Activated CD4-positive, alpha-beta memory T cell treated with anti-CD3 and anti-CD28 coated beads for 36 hours (primary cell): ENCODE data around the gene MSRB1. TPM values are rescaled to one million over a fixed set of nuclear protein-coding genes. Genes with fewer than 3 reads are reported as not detected.

Experiments used
- CTCF ChIA-PET: fragments of 350-600 bp; sonication (Branson Sonifier 250); formaldehyde crosslinking; loops from one replicate; lab custom pipeline; 2021; ENCODE audit warnings: antibody characterized with exemption, inconsistent platforms; lab: Charles Lee
- POLR2A ChIA-PET: fragments of 350-600 bp; sonication (Branson Sonifier 250); formaldehyde crosslinking; loops from one replicate; lab custom pipeline; 2021; ENCODE audit warnings: antibody characterized with exemption; lab: Charles Lee
- DNase-seq: peaks from one replicate; pipeline ENCODE4 v3.0.0-alpha.2; 2020
- H3K27ac Mint-ChIP-seq: one replicate; pipeline ENCODE4 v1.8.0; 2021; ENCODE audit warnings: mixed read lengths
- H3K27me3 Mint-ChIP-seq: one replicate; pipeline ENCODE4 v1.8.0; 2021; ENCODE audit warnings: mixed read lengths
- H3K36me3 Mint-ChIP-seq: one replicate; pipeline ENCODE4 v1.8.0; 2021; ENCODE audit warnings: mixed read lengths
- H3K4me1 Mint-ChIP-seq: one replicate; pipeline ENCODE4 v1.8.0; 2021; ENCODE audit warnings: low read depth, mixed read lengths
- H3K4me3 Mint-ChIP-seq: one replicate; pipeline ENCODE4 v1.8.0; 2021; ENCODE audit warnings: mild to moderate bottlenecking, mixed read lengths
- H3K9me3 Mint-ChIP-seq: one replicate; pipeline ENCODE4 v1.8.0; 2021; ENCODE audit warnings: mixed read lengths
- intact Hi-C: fragments of 100-400 bp; cut with micrococcal nuclease; formaldehyde crosslinking; loops from one replicate; pipeline ENCODE4 v1.15.1; 2023
- total RNA-seq, 2 experiments: library from RNA; stranded (reverse); gene quantifications; one replicate each; pipeline ENCODE4 v1.2.3, GENCODE V29; 2021

The MSRB1 gene
- total RNA-seq, 2 experiments from 2014 or later = 20.7 to 23.6 TPM

DNA sequence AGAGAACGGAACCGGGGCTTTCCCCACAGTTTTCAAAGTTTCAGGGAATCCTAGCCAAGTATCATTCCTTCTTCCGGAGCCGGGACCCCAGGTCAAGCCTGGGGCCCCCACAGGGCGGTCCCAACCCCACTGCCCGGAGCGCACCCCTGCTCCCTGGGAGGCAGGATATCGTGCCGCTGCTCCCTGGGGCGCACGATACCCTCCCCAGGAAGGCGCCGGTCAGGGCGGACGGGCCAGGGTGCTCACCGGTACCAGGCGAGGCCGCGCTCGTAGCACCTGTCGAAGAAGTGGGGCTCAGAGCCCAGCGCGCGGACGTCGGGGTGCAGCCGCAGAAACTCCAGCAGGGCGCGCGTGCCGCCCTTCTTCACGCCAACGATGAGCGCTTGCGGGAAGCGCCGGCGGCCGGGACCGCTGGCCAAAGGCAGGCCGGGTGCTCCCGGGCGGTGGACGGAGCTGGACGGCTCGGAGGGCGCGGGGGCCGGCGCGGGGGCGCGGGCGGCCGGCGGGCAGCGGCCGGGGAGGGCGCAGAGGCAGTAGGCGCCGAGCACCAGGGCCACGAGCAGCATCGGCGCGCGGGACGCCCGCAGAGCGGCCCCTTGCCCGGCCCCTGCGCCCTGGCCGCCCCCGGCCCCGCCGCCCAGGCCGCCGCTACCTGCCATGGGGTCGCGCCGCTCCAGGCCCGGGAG is 25.2 kb downstream of the MSRB1 start:
- Mint-ChIP-seq H3K36me3 (no peaks in the 10 kb centered on the region), H3K27me3 (peaks cover 50% of the 10 kb centered on the region), H3K9me3 (no peaks in the 10 kb centered on the region), H3K4me3 (no peak overlapping the region), H3K4me1 (no peaks in the 10 kb centered on the region), H3K27ac (no peak overlapping the region)
- ChIA-PET POLR2A (no interaction called here), CTCF (no interaction called here)
- DNase-seq = no peak
- intact Hi-C loops = no loop called here

DNA sequence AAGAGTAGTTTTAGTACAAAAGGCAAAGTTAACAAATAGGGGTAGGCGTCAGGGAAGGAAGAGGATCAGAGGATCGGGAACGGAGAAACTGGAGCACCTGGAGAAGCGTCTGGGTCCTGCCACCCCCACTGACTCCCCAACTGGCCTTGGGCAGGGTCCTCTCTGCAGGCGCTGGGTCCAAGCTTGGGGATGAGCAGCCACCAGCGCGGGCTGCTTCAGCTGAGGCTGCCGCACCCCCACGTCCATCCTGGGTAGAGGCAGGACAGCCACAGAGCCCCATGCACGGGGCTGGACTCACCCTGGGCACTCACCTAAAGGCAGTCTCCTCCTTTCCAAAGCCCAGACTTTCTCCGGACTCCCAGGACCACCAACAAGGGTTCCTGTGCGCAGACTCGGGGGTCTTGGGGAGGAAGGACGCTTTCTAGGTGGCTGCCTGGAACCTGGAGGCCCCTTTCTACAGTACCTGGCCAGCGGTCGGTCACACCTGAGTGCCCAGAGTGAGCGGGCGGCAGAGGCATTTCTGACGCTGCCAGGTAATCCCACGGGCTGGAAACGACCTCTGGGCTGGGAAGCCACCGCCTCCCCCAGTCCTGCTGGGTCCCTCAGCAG is 25.8 kb downstream of the MSRB1 start:
- Mint-ChIP-seq H3K36me3 (no peaks in the 10 kb centered on the region), H3K4me3 (no peak overlapping the region), H3K9me3 (no peaks in the 10 kb centered on the region), H3K27me3 (peaks cover 45% of the 10 kb centered on the region), H3K4me1 (no peaks in the 10 kb centered on the region), H3K27ac (no peak overlapping the region)
- POLR2A ChIA-PET = no interaction called here
- intact Hi-C loops = no loop called here
- DNase-seq = no peak
- CTCF ChIA-PET = interaction anchor here (0.9 kb wide), 1 partner anchor 135 kb away, joined by 3 read pairs; the partner anchor contains the start of genes NUBP2 and SPSB3

DNA sequence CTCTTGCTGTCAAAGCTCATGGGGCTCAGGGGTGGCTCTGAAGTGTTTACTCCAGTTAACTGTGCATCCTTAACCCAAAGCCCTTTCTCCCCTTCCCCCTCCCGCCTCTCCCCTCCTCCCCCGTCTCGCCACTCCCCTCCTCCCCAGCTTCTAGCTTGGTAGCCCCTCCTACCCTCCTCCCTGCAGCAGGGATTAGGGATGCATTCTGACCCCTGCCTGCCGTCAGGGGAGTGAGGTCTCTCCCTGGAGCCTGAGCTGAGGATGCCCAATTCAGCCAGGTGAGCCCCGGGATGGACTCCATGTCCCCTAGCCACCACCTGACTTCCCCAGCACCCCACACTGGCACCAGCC is 26.4 kb downstream of the MSRB1 start:
- DNase-seq = no peak
- no peaks in the 10 kb centered on the region for H3K4me1 Mint-ChIP-seq
- POLR2A ChIA-PET = no interaction called here
- H3K4me3 Mint-ChIP-seq = no peak overlapping the region
- peaks cover 42% of the 10 kb centered on the region for H3K27me3 Mint-ChIP-seq
- intact Hi-C loops = no loop called here
- CTCF ChIA-PET = interaction anchor here (0.9 to 1.1 kb wide), 2 partner anchors 93 to 134 kb away, joined by 3 read pairs; partner anchors contain the start of genes NUBP2 and SPSB3
- no peak overlapping the region for H3K27ac Mint-ChIP-seq
- H3K9me3 Mint-ChIP-seq = no peaks in the 10 kb centered on the region
- no peaks in the 10 kb centered on the region for H3K36me3 Mint-ChIP-seq

DNA sequence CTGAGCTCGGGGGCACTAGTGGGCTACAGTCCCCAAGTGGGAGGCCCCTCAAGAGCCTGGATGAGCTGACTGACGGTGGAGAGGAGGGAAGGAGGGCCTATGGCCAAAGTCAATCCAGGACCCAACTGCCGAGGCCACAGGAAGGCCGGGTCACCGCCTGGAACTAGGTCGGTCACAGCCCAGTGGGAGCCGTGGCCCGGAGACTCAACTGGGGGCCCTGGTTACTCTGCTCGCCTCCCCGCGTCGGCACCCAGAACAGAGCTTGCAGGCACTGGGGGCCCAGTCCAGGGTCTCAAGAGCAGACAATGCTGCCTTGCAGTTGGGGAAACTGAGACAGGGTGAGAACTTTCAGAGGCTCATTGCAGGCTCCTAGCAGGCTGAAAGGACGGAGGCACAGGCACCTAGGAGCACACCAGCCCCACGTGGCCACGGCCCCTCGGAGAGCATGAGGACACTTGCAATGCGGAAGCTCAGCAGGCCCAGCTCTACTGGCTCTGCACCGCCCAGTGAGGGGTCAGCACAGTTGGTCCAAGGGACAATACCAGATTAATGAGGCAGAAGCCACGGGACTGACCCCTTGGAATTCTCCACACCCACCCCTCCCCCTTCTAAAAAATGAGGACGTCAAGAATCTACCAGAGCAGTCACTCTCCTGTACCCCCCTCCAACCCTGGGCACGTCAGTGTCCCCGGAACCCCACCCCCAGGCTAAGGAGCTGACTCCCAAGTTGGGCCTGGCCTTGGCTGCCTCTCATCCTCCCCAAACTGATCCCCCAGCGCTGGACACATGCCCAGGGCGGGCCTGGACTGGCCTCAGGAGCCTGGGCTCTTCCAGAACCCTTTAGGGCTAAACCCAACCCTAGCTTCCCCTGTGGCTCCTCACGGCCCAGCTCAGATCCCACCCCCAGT is 27.0 kb downstream of the MSRB1 start:
- Mint-ChIP-seq H3K4me3 (no peak overlapping the region), H3K9me3 (no peaks in the 10 kb centered on the region), H3K27me3 (peaks cover 36% of the 10 kb centered on the region), H3K27ac (no peak overlapping the region), H3K36me3 (no peaks in the 10 kb centered on the region), H3K4me1 (no peaks in the 10 kb centered on the region)
- intact Hi-C loops = no loop called here
- DNase-seq = no peak
- POLR2A ChIA-PET = no interaction called here
- CTCF ChIA-PET = interaction anchor here (0.9 to 1.1 kb wide), 2 partner anchors 92 to 133 kb away, joined by 3 read pairs; partner anchors contain the start of genes NUBP2 and SPSB3

DNA sequence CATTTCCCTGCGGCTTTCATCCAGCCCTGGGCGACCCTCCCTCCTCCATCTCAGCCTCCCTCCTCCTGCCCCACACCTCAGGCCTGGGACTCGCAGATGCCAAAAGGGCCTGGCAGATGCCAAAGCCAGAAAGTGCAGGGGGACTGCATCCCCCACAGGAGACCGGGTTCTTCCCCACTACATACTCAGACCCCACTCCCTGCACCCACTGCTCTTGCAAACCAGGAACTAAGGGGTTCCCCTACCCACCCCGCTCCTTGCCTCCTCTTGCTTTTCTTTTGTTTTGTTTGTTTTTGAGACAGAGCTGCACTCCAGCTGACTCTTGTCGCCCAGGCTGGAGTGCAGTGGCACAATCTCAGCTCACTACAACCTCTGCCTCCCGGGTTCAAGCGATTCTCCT is 28.0 kb downstream of the MSRB1 start:
- Mint-ChIP-seq H3K4me1 (no peaks in the 10 kb centered on the region), H3K36me3 (no peaks in the 10 kb centered on the region), H3K27ac (no peak overlapping the region), H3K9me3 (no peaks in the 10 kb centered on the region), H3K4me3 (no peak overlapping the region), H3K27me3 (peaks cover 28% of the 10 kb centered on the region)
- ChIA-PET CTCF (no interaction called here), POLR2A (no interaction called here)
- intact Hi-C loops = no loop called here
- DNase-seq = no peak

DNA sequence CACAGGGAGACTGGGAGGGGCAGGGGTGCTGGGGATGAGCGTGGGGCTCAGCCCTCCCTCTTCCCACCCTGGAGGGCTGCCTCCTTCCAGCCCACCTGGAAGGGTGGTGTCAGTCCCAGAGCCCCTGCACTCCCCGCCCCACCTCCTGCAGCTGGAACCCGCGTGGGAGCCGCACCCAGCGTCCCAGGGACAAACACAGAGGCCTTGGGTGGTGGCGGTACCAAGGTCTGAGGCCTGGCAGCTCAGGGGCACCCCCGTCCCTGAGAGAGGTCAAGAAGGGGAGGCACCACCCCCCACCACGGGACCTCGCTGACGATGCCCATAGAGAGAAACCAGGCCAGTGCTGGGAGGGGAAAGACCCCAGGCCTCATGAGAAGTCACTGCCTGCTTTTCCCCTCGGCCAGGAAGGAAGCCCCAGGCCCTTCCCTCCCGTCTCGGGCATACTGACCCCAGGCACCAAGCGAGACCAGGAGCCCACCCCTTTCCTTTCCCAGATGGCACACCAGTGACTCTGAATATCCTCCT is 28.9 kb downstream of the MSRB1 start:
- Mint-ChIP-seq H3K9me3 (no peaks in the 10 kb centered on the region), H3K27me3 (peaks cover 28% of the 10 kb centered on the region), H3K36me3 (no peaks in the 10 kb centered on the region), H3K4me1 (no peaks in the 10 kb centered on the region), H3K27ac (no peak overlapping the region), H3K4me3 (no peak overlapping the region)
- intact Hi-C loops = no loop called here
- DNase-seq = no peak
- CTCF ChIA-PET = no interaction called here
- POLR2A ChIA-PET = no interaction called here

DNA sequence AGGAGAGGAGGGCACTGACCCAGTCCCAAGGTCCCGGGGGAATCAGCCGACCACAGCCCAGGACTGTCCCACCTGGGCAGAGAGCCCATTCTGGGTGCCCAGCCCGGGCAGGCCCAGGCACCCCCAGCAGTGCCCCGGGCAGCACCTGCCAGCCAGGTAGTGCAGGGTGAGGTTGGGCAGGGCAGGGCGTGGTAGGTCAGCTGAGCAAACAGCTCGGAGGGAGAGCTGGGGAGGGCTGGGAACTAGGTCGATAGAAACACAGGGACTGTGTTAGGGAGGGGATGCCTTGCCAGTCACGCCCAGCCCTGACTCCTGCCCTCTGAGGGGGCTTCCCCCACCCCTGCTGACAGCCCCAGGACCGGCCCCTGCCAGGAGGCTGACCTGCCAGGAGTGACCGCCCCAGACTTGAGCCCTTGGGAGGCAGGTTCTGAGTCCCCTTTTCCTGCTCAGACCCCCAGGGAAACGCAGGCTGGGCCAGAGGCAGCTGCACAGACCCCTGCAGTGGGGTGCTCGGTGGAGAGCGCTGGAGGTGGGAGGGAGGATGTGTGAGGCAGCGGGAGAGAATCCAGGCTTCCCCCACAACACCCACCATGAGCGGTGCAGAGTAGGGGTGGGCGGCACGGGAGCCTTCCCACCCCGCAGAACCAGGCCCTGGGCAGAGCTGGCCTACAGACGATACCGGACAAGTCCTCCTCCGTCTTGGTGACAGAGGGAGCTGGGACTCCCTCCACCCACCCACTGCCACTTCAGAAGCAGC is 29.5 kb downstream of the MSRB1 start:
- intact Hi-C loops = no loop called here
- POLR2A ChIA-PET = no interaction called here
- Mint-ChIP-seq H3K4me3 (no peak overlapping the region), H3K27ac (no peak overlapping the region), H3K4me1 (no peaks in the 10 kb centered on the region), H3K36me3 (no peaks in the 10 kb centered on the region), H3K27me3 (peaks cover 27% of the 10 kb centered on the region), H3K9me3 (no peaks in the 10 kb centered on the region)
- DNase-seq = no peak
- CTCF ChIA-PET = no interaction called here

DNA sequence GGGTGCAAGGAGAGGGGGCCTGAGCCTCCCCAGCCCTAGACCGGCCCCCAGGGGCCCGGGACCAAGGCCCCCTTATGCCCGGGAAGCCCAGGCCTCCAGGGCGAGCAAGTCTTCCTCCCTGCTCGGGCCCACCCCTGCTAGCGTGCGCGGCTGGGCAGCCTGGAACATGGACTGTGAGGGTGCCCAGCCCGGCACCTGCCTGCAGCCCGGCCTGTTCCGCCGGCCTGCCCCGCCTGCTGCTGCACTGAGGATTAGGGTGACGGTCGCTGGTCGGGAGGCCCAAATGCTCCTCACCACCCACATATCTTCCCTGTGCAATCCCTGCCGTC is 30.8 kb downstream of the MSRB1 start:
- CTCF ChIA-PET = no interaction called here
- Mint-ChIP-seq H3K4me3 (no peak overlapping the region), H3K27ac (no peak overlapping the region), H3K27me3 (peaks cover 29% of the 10 kb centered on the region), H3K36me3 (no peaks in the 10 kb centered on the region), H3K4me1 (no peaks in the 10 kb centered on the region), H3K9me3 (no peaks in the 10 kb centered on the region)
- POLR2A ChIA-PET = no interaction called here
- intact Hi-C loops = no loop called here
- DNase-seq = no peak

DNA sequence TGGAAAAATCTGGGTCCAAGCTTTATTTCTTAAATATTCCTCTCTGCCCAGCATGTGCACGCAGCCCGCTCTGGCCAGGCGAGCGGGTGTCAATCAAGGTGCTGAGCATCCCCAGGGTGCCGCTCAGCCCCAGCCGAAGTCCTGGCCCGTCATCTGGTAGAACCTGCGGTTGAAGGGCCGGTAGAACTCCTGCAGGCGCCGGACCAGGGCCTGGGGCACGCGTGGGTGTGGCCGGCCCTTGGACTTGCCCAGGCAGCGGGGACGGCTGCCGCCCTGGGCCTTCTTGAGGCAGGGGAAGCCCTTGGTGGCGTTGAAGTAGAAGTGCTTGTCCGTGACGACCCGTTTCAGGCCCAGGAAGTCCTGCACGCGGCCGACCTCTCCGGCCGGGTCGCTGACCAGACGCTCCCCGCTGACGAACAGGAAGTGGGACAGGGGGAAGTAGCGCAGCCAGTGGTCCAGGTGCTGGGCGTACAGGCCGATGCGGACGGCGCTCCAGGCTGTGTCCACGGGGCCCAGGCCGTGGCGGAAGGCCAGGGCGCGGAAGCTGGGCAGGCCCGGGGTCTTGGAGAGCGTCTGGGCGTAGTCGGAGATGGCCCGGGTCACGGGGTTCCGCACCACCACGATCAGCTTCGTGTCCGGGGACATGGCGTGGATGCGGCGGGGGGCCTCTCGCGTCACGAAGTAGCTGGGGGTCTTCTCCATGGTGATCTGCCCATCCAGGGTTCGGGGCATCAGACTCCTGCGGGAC is 31.4 kb downstream of the MSRB1 start:
- H3K4me1 Mint-ChIP-seq = no peaks in the 10 kb centered on the region

DNA sequence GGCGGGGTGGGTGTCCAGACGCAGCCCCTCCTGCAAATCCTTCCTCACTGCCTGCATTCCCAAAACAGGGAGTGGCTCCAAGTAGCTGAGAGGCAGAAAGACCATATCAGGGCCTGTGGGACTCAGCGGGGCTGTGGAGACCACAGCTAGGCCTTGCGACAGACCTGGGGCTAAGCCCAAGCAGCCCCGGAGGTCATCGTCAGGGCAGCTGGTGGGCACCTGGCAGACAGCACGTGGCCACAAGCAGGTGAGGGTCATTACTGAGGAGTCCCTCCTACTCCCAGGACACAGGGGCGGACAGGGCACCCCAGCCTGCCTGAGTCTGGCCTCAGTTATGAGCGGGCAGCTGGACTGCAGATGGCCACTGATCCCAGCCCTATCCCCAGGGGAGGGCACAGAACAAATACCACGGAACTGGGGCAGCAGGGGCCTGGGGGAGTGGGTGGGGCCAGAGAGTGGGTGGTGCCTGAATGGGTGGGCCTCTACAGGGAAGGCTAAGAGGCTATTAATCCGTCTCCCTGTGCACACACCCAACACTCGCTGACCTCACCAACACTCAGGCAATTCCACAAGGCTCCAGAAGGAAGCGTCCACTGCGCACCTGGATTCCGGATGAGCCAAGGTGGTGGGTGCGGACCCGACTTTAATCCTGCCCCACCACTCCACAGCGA is 33.3 kb downstream of the MSRB1 start:
- intact Hi-C loops = no loop called here
- Mint-ChIP-seq H3K9me3 (no peaks in the 10 kb centered on the region), H3K27me3 (peaks cover 15% of the 10 kb centered on the region), H3K36me3 (no peaks in the 10 kb centered on the region), H3K27ac (no peak overlapping the region), H3K4me1 (no peaks in the 10 kb centered on the region), H3K4me3 (no peak overlapping the region)
- ChIA-PET CTCF (no interaction called here), POLR2A (no interaction called here)
- DNase-seq = no peak

More for the DNA sequence above, 31.4 kb downstream of the MSRB1 start:
- peaks cover 29% of the 10 kb centered on the region for H3K27me3 Mint-ChIP-seq
- intact Hi-C loops = no loop called here
- no peaks in the 10 kb centered on the region for H3K9me3 Mint-ChIP-seq
- CTCF ChIA-PET = no interaction called here
- DNase-seq = no peak
- POLR2A ChIA-PET = no interaction called here
- H3K4me3 Mint-ChIP-seq = no peak overlapping the region
- H3K36me3 Mint-ChIP-seq = no peaks in the 10 kb centered on the region
- H3K27ac Mint-ChIP-seq = no peak overlapping the region

DNA sequence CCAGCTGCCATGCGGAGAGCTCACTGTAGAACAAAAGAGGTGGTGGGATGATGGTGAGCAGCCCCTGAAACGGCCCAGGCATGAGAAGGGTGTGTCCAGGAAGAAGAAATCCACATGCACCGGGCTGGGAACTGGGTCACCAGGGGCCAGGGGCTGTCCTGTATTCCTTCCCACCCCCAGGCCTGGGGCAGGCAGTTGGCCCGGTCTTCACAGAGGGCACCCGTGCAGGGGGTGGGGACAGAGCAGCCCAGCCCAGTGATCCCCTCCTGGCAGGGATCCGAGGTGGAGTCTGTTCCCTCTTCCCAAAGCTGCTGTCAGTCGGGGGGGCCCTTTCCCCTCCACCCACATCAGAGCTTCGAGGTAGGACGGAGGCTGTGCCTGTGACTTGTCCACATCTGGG is 34.0 kb downstream of the MSRB1 start:
- no peaks in the 10 kb centered on the region for H3K9me3 Mint-ChIP-seq
- no peaks in the 10 kb centered on the region for H3K36me3 Mint-ChIP-seq
- no peak overlapping the region for H3K4me3 Mint-ChIP-seq
- H3K27ac Mint-ChIP-seq = no peak overlapping the region
- ChIA-PET CTCF (no interaction called here), POLR2A (no interaction called here)
- intact Hi-C loops = no loop called here
- H3K27me3 Mint-ChIP-seq = peaks cover 12% of the 10 kb centered on the region
- no peak for DNase-seq
- H3K4me1 Mint-ChIP-seq = no peaks in the 10 kb centered on the region
